Measurements from ENCODE around the gene PCBD2.

Gene PCBD2

GRCh38 chr5:134963098-134963497, 58.2 kb downstream of the PCBD2 start:
- Histone ChIP-seq H3K36me3 (ENCODE audit: control insufficient read depth, insufficient read depth, low read length) (peaks cover 4% of the 10 kb centered on the region), H3K4me3 (ENCODE audit: extremely low read depth, insufficient read depth, low read length, poor library complexity, severe bottlenecking) (no peak overlapping the region), H3K4me1 (ENCODE audit: control insufficient read depth, insufficient read depth, low read length, poor library complexity, severe bottlenecking) (peaks cover 12% of the 10 kb centered on the region), H3K9me3 (ENCODE audit: control insufficient read depth, low read length) (no peaks in the 10 kb centered on the region), H3K27ac (ENCODE audit: low read depth, low read length, severe bottlenecking) (no peak overlapping the region)

GRCh38 chr5:134964359-134965270, 59.7 kb downstream of the PCBD2 start:
- H3K27ac ChIP-seq (ENCODE audit: low read depth, low read length, severe bottlenecking), result peak overlapping the region; percentile 6
- WGBS, 2 experiments (ENCODE audit: insufficient coverage in 2 of 2), result 84 to 91% methylated on average over 10 of the region's 12 CpGs
- no peak overlapping the region for H3K4me3 ChIP-seq (ENCODE audit: extremely low read depth, insufficient read depth, low read length, poor library complexity, severe bottlenecking)

GRCh38 chr5:134965271-134965825, 60.4 kb downstream of the PCBD2 start:
- H3K9me3 ChIP-seq (ENCODE audit: control insufficient read depth, low read length), result no peaks in the 10 kb centered on the region
- peaks cover 2% of the 10 kb centered on the region for H3K4me1 ChIP-seq (ENCODE audit: control insufficient read depth, insufficient read depth, low read length, poor library complexity, severe bottlenecking)
- peaks cover 4% of the 10 kb centered on the region for H3K36me3 ChIP-seq (ENCODE audit: control insufficient read depth, insufficient read depth, low read length)
- 93 to 100% methylated on average over 2 to 3 of the region's 3 CpGs for WGBS, 2 experiments (ENCODE audit: insufficient coverage in 2 of 2)
- no peak overlapping the region for H3K4me3 ChIP-seq (ENCODE audit: extremely low read depth, insufficient read depth, low read length, poor library complexity, severe bottlenecking)
- H3K27ac ChIP-seq (ENCODE audit: low read depth, low read length, severe bottlenecking), result no peak overlapping the region

More at GRCh38 chr5:134964359-134965270, 59.7 kb downstream of the PCBD2 start:
- H3K36me3 ChIP-seq (ENCODE audit: control insufficient read depth, insufficient read depth, low read length), result peaks cover 4% of the 10 kb centered on the region
- peaks cover 2% of the 10 kb centered on the region for H3K4me1 ChIP-seq (ENCODE audit: control insufficient read depth, insufficient read depth, low read length, poor library complexity, severe bottlenecking)
- H3K9me3 ChIP-seq (ENCODE audit: control insufficient read depth, low read length), result no peaks in the 10 kb centered on the region

GRCh38 chr5:134967607-134968006, 62.7 kb downstream of the PCBD2 start, which contains the start of gene CATSPER3:
Gene CATSPER3 (plus strand): TSS chr5:134967907. CDS start chr5:134967992, 85 bp downstream.
- no peaks in the 10 kb centered on the region for H3K9me3 ChIP-seq (ENCODE audit: control insufficient read depth, low read length)
- H3K36me3 ChIP-seq (ENCODE audit: control insufficient read depth, insufficient read depth, low read length), result peaks cover 4% of the 10 kb centered on the region
- H3K27ac ChIP-seq (ENCODE audit: low read depth, low read length, severe bottlenecking), result no peak within 1 kb of the TSS
- peaks cover 2% of the 10 kb centered on the region for H3K4me1 ChIP-seq (ENCODE audit: control insufficient read depth, insufficient read depth, low read length, poor library complexity, severe bottlenecking)
- 83 to 93% methylated on average over 2 of the region's 3 CpGs for WGBS, 2 experiments (ENCODE audit: insufficient coverage in 2 of 2)
- no peak within 1 kb of the TSS for H3K4me3 ChIP-seq (ENCODE audit: extremely low read depth, insufficient read depth, low read length, poor library complexity, severe bottlenecking)

GRCh38 chr5:134968055-134968454, 63.1 kb downstream of the PCBD2 start:
- H3K36me3 ChIP-seq (ENCODE audit: control insufficient read depth, insufficient read depth, low read length), result peaks cover 4% of the 10 kb centered on the region
- peaks cover 2% of the 10 kb centered on the region for H3K4me1 ChIP-seq (ENCODE audit: control insufficient read depth, insufficient read depth, low read length, poor library complexity, severe bottlenecking)
- no CpG with 5 or more reads among the region's 3 CpGs for WGBS, 2 experiments (ENCODE audit: insufficient coverage in 2 of 2)
- H3K4me3 ChIP-seq (ENCODE audit: extremely low read depth, insufficient read depth, low read length, poor library complexity, severe bottlenecking), result no peak overlapping the region
- H3K9me3 ChIP-seq (ENCODE audit: control insufficient read depth, low read length), result no peaks in the 10 kb centered on the region
- no peak overlapping the region for H3K27ac ChIP-seq (ENCODE audit: low read depth, low read length, severe bottlenecking)

- peaks cover 1% of the 10 kb centered on the region for H3K4me1 ChIP-seq (ENCODE audit: control insufficient read depth, insufficient read depth, low read length, poor library complexity, severe bottlenecking)
- no peak overlapping the region for H3K27ac ChIP-seq (ENCODE audit: low read depth, low read length, severe bottlenecking)
- H3K9me3 ChIP-seq (ENCODE audit: control insufficient read depth, low read length), result no peaks in the 10 kb centered on the region
- H3K4me3 ChIP-seq (ENCODE audit: extremely low read depth, insufficient read depth, low read length, poor library complexity, severe bottlenecking), result no peak overlapping the region
- peaks cover 4% of the 10 kb centered on the region for H3K36me3 ChIP-seq (ENCODE audit: control insufficient read depth, insufficient read depth, low read length)
These were observed 64.2 kb downstream of the PCBD2 start for GRCh38 chr5:134969166-134969565.

GRCh38 chr5:134975078-134975715, 70.3 kb downstream of the PCBD2 start:
- no peaks in the 10 kb centered on the region for H3K4me1 ChIP-seq (ENCODE audit: control insufficient read depth, insufficient read depth, low read length, poor library complexity, severe bottlenecking)
- peaks cover 6% of the 10 kb centered on the region for H3K36me3 ChIP-seq (ENCODE audit: control insufficient read depth, insufficient read depth, low read length)
- H3K9me3 ChIP-seq (ENCODE audit: control insufficient read depth, low read length), result peaks cover 21% of the 10 kb centered on the region
- WGBS, 2 experiments (ENCODE audit: insufficient coverage in 2 of 2), result 100% methylated on average over 1 to 2 of the region's 2 CpGs
- H3K4me3 ChIP-seq (ENCODE audit: extremely low read depth, insufficient read depth, low read length, poor library complexity, severe bottlenecking), result no peak overlapping the region
- no peak overlapping the region for H3K27ac ChIP-seq (ENCODE audit: low read depth, low read length, severe bottlenecking)

- Histone ChIP-seq H3K27ac (ENCODE audit: low read depth, low read length, severe bottlenecking) (no peak overlapping the region), H3K4me3 (ENCODE audit: extremely low read depth, insufficient read depth, low read length, poor library complexity, severe bottlenecking) (no peak overlapping the region), H3K9me3 (ENCODE audit: control insufficient read depth, low read length) (peaks cover 21% of the 10 kb centered on the region), H3K36me3 (ENCODE audit: control insufficient read depth, insufficient read depth, low read length) (peaks cover 6% of the 10 kb centered on the region), H3K4me1 (ENCODE audit: control insufficient read depth, insufficient read depth, low read length, poor library complexity, severe bottlenecking) (no peaks in the 10 kb centered on the region)
These were observed 70.9 kb downstream of the PCBD2 start for GRCh38 chr5:134975843-134976242.

GRCh38 chr5:134976841-134977240, 71.9 kb downstream of the PCBD2 start:
- Histone ChIP-seq H3K4me1 (ENCODE audit: control insufficient read depth, insufficient read depth, low read length, poor library complexity, severe bottlenecking) (no peaks in the 10 kb centered on the region), H3K27ac (ENCODE audit: low read depth, low read length, severe bottlenecking) (no peak overlapping the region), H3K4me3 (ENCODE audit: extremely low read depth, insufficient read depth, low read length, poor library complexity, severe bottlenecking) (no peak overlapping the region), H3K36me3 (ENCODE audit: control insufficient read depth, insufficient read depth, low read length) (peaks cover 6% of the 10 kb centered on the region), H3K9me3 (ENCODE audit: control insufficient read depth, low read length) (peaks cover 22% of the 10 kb centered on the region)
- WGBS, 2 experiments (ENCODE audit: insufficient coverage in 2 of 2), result 88 to 92% methylated on average over 1 of the region's 1 CpG

- Histone ChIP-seq H3K27ac (ENCODE audit: low read depth, low read length, severe bottlenecking) (no peak overlapping the region), H3K36me3 (ENCODE audit: control insufficient read depth, insufficient read depth, low read length) (peaks cover 6% of the 10 kb centered on the region), H3K9me3 (ENCODE audit: control insufficient read depth, low read length) (peaks cover 27% of the 10 kb centered on the region), H3K4me1 (ENCODE audit: control insufficient read depth, insufficient read depth, low read length, poor library complexity, severe bottlenecking) (no peaks in the 10 kb centered on the region), H3K4me3 (ENCODE audit: extremely low read depth, insufficient read depth, low read length, poor library complexity, severe bottlenecking) (no peak overlapping the region)
- WGBS, 2 experiments (ENCODE audit: insufficient coverage in 2 of 2), result 92 to 95% methylated on average over 3 of the region's 3 CpGs
These were observed 74.5 kb downstream of the PCBD2 start for GRCh38 chr5:134979416-134979815.

- H3K36me3 ChIP-seq (ENCODE audit: control insufficient read depth, insufficient read depth, low read length), result no peaks in the 10 kb centered on the region
- peaks cover 18% of the 10 kb centered on the region for H3K9me3 ChIP-seq (ENCODE audit: control insufficient read depth, low read length)
- no peaks in the 10 kb centered on the region for H3K4me1 ChIP-seq (ENCODE audit: control insufficient read depth, insufficient read depth, low read length, poor library complexity, severe bottlenecking)
- H3K27ac ChIP-seq (ENCODE audit: low read depth, low read length, severe bottlenecking), result no peak overlapping the region
- H3K4me3 ChIP-seq (ENCODE audit: extremely low read depth, insufficient read depth, low read length, poor library complexity, severe bottlenecking), result no peak overlapping the region
- WGBS, 2 experiments (ENCODE audit: insufficient coverage in 2 of 2), result no CpG with 5 or more reads among the region's 1 CpG
These were observed 77.3 kb downstream of the PCBD2 start for GRCh38 chr5:134982230-134982629.

Data from mesodermal cell (in vitro differentiated cells).